GM19023 (cell line): ENCODE results near the gene CTSL.
"Not testable (repeated sequence)": the region's sequence is repeated elsewhere in the genome, so short reads cannot be mapped to it uniquely, and the experiment has no call there.

Source experiments
- ATAC-seq: cut with Tn5 transposase; IDR thresholded peaks from one replicate; pipeline ENCODE4 v1.9.1; 2021; ENCODE audit warnings: mild to moderate bottlenecking, moderate library complexity; ENCODE audit not compliant: unreplicated experiment

CTSL gene

DNA sequence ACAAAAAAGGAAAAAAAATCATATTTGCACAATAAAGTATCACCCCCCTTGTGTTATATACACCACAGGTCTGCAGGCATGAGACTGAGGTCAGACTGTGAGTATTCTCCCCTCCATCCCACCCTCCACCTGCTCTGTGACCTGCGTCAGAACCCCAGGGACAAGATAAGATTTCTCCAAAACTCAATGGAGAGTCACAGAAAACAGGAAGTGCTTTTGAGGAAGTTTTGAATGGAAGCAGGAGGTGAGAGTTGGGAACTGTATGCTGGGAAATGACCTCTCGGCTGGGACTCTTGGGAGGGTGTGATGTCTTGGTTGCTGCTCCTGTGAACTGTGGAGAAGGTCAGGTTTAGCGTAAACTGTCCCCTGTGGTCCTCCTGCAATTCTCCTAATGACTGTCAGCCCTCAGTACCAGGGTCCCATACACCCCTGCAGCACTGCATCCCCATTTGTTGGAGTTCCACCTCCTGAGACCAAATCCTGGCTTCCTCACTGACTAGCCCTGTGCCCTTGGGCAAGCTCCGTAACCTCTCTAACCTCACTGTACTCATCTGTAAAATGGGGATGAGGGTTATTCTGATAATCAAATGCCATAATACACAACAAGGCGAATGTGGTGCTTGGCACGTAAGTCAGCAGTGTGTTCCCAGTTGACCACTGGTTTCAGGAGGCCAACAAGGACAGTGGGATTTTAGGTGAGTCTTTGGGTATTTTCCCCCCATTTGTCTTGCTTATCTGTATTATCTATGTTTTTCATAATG, 6.9 kb upstream of the CTSL start:
- no peak for ATAC-seq

DNA sequence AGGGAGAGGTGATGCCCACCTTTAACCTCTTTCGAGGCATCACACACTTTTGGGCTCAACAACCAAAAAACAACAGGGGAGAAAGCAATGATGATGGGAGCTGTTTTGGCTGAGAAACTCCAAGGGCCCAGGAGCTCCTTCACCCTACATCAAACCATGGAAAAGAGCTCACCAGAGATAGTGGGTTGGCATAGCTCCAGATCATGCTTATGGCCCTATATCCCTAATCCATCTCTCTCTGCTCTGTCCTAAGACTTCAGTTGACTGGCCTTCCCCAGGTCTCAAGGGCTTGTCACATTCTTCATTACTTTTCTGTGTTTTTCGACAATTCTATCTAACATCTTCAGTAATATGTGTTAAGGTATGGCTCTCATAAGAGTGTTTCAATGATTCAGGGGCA, 5.7 kb upstream of the CTSL start:
- no peak for ATAC-seq

DNA sequence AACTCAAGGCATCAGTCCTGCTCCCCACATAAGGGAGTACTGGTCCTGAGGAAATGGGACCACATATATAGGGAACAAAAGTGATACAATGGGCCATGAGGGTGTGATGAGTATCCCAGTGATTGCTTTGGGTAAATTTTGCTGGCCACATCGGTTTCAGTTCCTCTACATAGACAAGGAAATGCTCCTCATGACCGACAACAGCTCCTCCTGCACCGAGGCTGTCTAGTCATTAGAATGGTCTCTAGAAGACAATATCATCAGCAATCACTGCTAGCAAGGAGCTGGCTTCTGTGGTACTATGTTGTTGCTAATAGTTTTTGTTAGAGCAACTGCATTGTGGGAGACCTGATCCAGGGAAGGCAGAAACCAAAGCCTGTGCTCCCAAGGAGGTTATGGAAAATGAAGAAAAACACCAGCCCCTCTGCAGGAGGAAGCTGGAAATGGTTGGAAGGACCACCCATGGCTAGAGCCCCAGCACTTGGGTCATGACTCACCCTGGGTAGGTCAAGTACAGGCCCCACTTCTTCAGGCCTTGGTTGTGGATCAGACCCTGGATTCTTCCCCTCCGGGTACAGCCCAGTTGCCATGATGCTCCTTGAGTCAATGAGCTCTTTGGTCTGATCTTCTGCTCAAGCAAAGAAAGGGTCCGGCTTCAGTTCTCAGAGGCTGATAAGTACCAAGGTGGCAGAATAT, 3.4 kb upstream of the CTSL start:
- no peak for ATAC-seq

DNA sequence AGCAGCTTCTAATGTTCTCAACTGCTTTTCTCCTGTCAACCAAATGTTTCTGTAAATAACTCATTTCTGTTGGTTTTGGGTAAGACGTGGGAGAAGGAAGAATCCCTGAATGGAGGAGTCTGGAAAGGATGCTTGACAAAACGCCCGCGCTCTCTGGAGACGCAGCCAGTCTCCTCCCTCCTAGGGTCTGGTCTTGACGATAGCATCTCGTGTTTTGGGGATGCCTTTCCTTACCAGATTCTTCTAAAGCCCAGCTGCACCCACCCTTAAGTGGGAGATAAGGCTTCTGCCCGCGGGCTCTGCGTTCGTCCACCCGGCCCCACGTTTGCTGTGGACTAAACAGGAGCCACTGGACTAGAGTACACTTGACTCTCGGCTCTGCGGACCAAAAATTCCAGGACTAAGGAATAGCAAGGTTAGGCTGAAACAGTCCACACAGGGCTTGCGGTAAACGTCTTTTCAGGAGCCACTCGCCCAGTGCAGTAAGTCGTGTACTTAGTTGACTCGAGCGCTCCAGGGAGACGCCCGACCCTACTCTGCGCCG, 491 bp upstream of the CTSL start:
- no peak for ATAC-seq

DNA sequence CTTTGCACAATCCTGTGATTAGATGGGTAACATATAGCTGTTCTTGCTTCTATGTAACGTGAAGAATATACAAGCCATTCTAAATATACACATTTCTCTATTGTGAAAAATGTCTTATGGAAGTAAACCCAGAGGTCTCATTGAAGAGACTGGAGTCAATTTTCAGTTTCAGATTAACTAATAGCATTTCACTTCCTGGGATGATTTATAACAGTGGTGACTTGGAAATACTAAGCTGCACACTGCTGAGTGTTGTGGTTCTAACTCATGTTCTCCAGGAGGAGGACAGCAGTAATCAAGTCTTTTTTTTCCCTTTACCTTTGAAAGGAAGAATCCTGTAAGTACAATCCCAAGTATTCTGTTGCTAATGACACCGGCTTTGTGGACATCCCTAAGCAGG, 3.3 kb downstream of the CTSL start:
- ATAC-seq, result no peak

DNA sequence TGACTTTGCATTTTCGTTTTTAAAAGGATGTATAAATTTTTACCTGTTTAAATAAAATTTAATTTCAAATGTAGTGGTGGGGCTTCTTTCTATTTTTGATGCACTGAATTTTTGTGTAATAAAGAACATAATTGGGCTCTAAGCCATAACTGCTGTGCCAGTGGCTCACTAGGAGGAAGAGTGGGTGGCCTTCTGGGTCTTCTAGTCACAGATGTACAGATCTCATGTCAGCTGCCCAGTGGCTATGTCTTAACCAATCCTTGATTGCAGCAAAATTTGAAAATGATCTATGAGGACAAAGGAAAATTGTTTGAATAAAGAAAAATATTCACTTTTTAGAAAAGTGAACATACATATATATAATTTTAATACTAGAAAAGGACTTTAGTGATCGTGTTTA, 5.4 kb downstream of the CTSL start:
- ATAC-seq, result no peak

DNA sequence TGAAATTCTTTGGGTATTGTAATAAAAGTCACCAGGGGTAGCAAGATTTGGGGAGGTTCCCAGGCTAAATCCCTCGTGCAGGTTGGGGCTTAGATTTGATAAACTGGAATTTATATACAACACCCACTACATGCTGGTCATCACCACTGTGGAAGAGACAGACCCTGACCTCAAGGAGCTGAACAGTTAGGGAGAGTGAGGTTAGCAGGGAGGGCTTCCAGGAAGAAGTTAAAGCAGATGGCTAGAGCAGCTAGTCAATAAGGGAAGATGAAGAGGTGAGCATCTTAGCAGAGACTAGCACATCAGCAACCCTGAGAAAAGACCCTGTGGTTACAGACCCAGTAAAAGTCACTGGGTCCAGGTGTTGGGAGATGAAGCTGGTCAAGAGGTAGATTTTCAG, 6.4 kb downstream of the CTSL start:
- ATAC-seq, result no peak

DNA sequence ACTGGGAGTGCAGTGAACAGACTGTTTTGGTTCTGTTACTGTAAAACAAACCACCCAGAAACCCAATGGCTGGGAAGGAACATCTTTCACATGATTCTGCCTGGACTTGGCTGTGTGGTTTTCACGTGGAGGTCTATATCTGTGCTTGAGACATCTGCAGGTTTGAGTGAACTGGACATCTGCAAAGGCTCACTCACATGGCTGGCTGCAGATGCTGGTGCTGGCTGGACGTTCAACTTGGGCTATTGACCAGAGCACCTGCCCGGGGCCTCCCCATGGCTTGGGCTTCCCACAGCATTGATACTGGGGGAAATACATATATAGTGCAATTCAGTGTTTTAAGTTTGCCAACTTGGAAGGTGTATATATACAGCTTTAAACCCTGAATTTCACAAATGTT, 6.8 kb downstream of the CTSL start:
- ATAC-seq, result no peak

DNA sequence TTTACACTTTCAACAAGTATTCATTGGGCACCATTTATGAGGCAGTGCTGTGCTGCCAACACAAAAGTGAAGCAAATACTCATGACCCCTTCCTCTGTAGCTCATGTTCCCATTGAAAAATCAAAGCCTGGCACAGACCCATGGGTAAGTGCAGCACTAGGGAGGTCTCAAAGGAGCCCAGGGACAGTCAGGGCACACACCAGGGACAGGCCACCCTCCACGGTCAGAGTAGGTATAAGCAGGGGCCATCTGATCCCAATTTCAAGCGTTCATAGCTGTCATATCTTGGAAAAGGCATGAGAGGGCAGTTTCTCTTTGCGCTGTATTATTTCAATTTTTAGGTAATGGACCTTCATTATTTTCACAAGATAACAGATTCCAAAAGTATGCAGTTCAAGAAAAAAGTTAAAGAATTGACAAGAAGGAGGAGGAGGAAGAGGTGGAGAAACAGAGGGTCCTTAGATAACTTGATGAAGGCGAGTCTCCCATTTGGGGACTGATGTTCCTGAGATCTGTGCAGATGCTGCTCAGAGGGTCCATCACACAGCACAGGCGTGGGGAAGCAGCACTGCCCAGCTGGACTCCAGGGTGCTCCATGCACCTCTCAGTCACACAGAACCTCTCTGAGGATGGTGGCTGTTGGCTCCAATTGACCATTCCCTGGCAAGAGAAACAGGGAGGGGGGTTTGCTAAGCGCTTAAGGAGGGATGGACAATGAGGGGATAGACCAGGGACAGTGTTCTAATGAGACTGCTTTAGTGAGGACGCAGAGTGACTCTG, 7.5 kb downstream of the CTSL start:
- ATAC-seq, result no peak

DNA sequence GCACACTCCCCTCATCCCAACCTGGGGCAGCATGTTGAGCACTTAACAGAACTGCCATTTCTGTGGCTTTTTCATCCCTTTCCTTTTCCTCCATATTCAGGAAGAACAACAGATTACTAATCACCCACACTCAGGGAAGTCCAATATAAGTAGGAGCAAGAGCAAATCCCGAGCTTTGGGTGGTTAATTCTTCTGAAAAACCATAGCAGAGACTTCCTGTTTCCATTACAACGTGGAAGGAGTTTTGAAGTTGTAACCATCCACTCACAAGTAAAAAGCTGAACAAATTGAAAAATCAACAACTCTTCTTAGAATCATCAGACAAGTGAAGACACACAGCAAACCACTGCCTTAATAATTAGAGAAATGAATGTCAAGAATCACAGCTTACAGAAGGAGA, 8.2 kb downstream of the CTSL start:
- no peak for ATAC-seq

DNA sequence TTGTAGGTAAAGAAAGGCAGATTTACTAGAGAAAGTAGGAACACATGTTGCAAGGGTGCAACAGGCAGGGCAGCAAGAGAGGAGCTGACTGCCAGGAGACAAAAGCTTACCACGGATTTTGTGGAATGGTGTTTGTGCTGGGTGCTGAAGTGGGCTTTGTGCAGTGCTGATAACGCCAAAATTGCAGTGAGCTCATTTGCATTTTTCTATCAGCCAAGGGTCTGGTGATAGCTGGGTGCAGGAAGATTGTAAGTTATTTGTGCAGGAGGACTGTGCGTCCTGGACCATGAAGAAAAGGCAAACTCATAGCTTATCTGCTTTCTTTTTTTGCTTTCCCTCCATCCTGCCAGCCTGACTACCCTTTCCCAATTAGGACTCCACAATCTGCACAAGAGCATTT, 13.6 kb downstream of the CTSL start:
- ATAC-seq, result no peak

DNA sequence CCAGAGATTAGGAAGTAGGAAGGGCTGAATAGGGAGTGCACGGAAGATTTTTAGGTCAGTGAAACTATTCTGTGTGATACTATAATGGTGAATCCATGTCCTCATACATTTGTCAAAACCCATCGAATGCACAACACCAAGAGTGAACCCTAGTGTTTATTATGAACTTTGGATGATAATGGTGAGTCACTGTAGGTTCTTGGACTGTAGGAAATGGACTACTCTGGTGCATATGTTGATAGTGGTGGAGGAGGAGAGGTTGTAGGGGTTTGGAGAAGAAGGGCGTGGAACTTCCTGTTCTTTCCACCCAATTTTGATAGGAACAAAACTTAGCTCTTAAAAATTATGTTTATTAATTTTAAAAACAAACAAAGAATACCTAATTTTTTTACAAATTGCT, 14.3 kb downstream of the CTSL start:
- ATAC-seq, result no peak

DNA sequence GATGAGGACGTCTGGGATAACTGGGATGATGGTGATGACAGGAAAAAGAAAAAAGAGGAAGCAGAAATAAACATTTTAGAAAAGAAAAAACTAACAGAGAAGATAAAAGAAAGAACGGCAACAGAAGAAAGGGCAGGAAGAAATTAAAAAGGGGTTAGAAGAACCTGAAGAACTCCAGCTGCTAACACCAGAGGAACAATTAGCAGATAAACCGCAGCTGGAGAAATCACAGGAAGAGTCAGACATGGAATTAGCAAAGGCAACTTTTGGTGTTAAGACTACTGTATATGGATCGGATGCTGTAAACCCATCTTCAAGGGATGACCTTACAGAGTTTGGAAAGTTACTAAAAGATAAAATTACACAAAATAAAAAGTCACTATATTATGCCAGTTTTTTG, 15.4 kb downstream of the CTSL start:
- no peak for ATAC-seq

DNA sequence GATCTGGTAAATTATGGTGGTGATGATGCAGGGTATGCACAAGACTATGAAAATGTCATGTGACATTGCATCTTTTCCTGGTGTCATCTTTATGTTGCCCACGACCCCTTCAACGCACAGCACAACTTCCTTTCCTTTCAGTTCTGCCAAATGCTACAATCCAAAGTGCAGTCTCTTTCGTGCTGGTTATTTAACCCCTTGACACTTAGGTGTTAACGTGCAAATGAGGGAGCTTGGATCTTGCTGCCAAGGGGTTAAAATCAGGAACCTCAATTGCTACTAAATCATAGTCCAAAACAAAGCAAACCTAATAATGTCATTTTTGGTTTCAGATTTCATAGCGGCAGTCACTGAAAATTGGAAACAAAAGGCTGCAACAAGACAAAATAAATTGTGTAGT, 16.0 kb downstream of the CTSL start:
- ATAC-seq, result no peak

DNA sequence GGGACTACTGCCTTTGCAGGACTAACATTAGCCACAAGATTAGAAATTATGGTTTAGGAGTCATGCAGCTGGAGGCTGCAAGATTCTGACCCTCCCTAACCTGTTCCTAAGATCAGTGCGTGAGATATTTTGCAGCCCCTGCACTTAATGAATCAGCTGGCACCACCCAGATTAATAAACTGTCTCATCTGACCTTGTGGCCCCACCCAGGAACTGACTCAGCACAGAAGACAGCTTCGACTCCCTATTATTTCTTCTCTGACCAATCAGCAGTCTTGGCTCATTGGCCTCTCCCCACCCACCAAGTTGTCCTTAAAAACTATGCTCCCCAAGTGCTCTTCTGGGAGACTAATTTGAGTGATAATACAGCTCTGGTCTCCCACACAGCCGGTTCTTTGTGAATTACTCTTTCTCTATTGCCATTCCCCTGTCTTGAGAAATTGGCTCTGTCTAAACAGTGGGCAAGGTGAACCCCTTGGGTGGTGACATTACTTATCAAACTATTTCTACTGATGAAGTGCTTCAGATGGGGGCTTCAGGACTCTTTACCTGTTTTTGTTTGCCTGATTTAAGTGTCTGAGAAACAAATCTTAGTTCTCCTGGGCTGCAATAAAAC, 17.0 kb downstream of the CTSL start:
- no peak for ATAC-seq

DNA sequence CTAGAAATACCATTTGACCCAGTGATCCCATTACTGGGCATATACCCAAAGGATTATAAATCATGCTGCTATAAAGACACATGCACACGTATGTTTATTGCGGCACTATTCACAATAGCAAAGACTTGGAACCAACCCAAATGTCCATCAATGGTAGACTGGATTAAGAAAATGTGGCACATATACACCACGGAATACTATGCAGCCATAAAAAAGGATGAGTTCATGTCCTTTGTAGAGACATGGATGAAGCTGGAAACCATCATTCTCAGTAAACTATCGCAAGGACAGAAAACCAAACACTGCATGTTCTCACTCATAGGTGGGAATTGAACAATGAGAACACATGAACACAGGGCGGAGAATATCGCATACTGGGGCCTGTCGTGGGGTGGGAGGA, 18.3 kb downstream of the CTSL start:
- not testable (repeated sequence) for ATAC-seq

DNA sequence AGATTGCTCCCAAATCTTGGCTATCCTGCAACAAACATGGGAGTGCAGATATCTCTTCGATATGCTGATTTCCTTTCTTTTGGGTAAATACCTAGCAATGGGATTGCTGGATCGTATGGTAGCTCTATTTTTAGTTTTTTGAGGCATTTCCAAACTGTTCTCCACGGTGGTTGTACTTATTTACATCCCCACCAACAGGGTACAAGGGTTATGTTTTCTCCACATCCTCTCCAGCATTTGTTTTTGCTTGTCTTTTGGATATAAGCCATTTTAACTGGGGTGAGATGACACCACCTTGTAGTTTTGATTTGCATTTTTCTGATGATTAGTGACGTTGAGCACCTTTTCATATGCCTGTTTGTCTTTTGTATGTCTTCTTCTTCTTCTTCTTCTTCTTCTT, 20.3 kb downstream of the CTSL start:
- ATAC-seq, result no peak

DNA sequence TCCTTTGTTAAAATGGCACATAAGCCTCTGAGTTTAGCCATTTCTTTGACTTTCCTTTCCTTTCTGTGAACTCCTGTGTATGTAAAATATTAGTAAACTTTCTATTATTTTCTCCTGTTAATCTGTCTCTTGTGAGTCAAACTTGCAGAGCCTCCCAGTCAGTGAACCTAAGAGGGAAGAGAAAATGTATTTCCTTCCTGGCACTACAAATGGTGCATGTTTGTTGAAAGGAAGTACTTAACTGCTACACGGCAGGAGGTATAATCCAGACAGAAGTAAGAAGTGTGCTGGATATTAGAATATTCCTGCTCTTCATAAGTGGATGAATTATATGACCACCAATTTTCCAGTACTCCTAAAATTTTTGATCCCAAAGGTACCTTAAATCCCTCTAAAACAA, 23.0 kb downstream of the CTSL start:
- no peak for ATAC-seq

DNA sequence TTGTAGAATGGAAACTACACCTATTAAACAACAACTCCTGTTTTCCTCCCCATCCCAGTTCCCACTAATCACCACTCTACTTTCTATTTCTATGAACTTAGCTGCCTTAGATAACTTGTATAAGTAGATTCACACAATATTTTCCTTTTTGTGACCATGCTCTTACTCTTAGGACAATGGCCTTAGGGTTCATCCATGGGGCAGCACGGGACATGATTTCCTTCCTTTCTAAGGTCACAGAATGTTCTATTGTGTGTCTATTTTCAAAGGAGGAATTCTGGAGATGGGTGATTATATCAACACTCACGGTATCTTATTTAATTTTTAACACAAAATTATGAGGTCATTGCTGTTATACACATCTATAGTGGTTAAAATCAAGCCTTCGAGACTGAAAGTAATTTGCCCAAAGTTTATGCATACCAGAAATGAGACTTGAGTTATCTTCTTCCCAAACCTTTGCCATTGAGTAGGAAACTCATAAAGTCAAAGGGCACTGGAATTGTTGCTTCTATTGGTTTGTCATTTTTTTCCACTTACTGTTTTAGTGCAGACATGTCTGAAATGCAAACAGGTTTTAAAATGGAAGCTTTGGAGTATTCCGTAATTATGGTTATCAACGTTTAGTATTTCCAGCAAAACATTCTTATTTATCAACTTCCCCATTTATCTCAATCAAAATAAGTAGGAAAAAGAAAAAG, 23.6 kb downstream of the CTSL start:
- no peak for ATAC-seq

DNA sequence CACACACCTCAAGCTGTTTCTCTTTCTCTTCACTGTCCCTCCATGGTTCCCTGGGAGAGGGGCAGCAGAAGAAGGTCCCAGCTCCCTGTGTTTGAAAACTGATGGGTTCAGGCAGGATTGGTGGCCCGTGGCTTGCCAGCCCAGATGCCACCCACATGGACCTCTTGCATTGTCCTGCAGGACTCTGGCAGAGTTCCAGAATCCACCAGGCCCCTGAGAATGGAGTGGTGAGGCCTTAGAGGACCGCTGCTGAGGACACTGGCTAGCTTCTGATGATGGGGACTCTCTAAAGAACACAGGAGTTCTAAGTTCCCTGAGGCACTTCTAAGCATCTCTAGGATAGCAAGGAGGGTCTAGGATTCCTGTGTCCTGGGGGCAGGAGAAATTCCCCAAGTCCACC, 24.8 kb downstream of the CTSL start:
- no peak for ATAC-seq

DNA sequence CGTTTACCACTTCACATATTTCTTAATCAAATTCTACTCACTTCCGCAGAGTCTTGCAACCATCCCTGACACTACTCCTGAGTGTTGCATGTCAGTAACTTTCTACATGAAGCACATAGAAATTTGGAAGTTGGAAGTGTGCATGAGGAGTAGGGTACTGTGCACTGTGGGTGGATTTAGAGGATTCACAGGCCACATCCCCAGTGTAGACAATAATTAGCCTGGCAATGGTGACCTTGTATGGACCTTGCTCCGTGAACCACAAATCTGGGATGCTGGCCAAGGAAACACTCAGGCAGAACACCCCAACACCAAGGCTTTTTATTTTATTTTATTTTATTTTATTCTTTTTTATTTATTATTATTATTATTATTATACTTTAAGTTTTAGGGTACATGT, 25.5 kb downstream of the CTSL start:
- no peak for ATAC-seq
